Keratinocyte (primary cell): ENCODE measurements around the gene ZNF397.

Experiments
- CTCF ChIP-seq, 3 experiments: IDR thresholded peaks in 1 of 3; conservative IDR thresholded peaks in 1 of 3; optimal IDR thresholded peaks in 1 of 3; 2 replicates in 2 of 3; 3 replicates in 1 of 3; pipeline versions ENCODE3 to v1.5.1; 2011; ENCODE audit warnings: low read length in 3 of 3, mild to moderate bottlenecking in 3 of 3, moderate library complexity in 2 of 3, control low read depth in 1 of 3, inconsistent platforms in 1 of 3; ENCODE audit not compliant: insufficient read depth in 2 of 3; ENCODE audit errors: extremely low read depth in 1 of 3
- EZH2 ChIP-seq: IDR thresholded peaks from one replicate; pipeline ENCODE4 v1.6.1; 2012; ENCODE audit warnings: inconsistent platforms, mild to moderate bottlenecking, low read length, moderate library complexity

- TF ChIP-seq CTCF (optimal IDR thresholded peaks at IDR 0.05 in 1 of 3, IDR thresholded peaks at IDR 0.05 in 1 of 3, conservative IDR thresholded peaks at IDR 0.05 in 1 of 3; ENCODE audit: extremely low read depth in 1 of 3, insufficient read depth in 2 of 3, low read length in 3 of 3): no peak
- no peak for TF ChIP-seq EZH2
Observed at GRCh38 chr18:35282353-35282752, 41.5 kb downstream of the ZNF397 start.
